IPS-NIHi7 (cell line): ENCODE results near the gene SLC1A1.
A peak's percentile ranks its signal among the peaks of the same experiment; 100 is the strongest.
"Not testable (repeated sequence)": the region's sequence is repeated elsewhere in the genome, so short reads cannot be mapped to it uniquely, and the experiment has no call there.

Experiments
- DNase-seq: peaks from one replicate; pipeline ENCODE4 v3.0.0; 2012; ENCODE audit warnings: mixed read lengths; ENCODE audit errors: extremely low spot score

SLC1A1 gene

GRCh38 chr9:4506490-4506889 lies 16.2 kb downstream of the SLC1A1 start:
- DNase-seq, result no peak

- no peak for DNase-seq
Observed at GRCh38 chr9:4507306-4508130, 17.2 kb downstream of the SLC1A1 start.

- no peak for DNase-seq
Observed at GRCh38 chr9:4508246-4508906, 18.1 kb downstream of the SLC1A1 start.

- DNase-seq, result no peak
Observed at GRCh38 chr9:4508907-4509589, 18.8 kb downstream of the SLC1A1 start.

- DNase-seq, result no peak
Observed at GRCh38 chr9:4509590-4509984, 19.3 kb downstream of the SLC1A1 start.

- DNase-seq, result no peak
Observed at GRCh38 chr9:4510546-4511322, 20.5 kb downstream of the SLC1A1 start.

- DNase-seq, result peak; percentile 60
Observed at GRCh38 chr9:4514252-4515128, 24.2 kb downstream of the SLC1A1 start.

GRCh38 chr9:4515958-4516375 lies 25.7 kb downstream of the SLC1A1 start:
- no peak for DNase-seq

- DNase-seq, result no peak
Observed at GRCh38 chr9:4517274-4517673, 27.0 kb downstream of the SLC1A1 start.

GRCh38 chr9:4519604-4520003 lies 29.3 kb downstream of the SLC1A1 start:
- no peak for DNase-seq

- DNase-seq, result no peak
Observed at GRCh38 chr9:4520055-4520454, 29.8 kb downstream of the SLC1A1 start.

GRCh38 chr9:4530375-4530774 lies 40.1 kb downstream of the SLC1A1 start:
- DNase-seq, result no peak

- not testable (repeated sequence) for DNase-seq
Observed at GRCh38 chr9:4530831-4531230, 40.6 kb downstream of the SLC1A1 start.

- DNase-seq, result not testable (repeated sequence)
Observed at GRCh38 chr9:4531355-4531754, 41.1 kb downstream of the SLC1A1 start.

- DNase-seq, result not testable (repeated sequence)
Observed at GRCh38 chr9:4533881-4534280, 43.6 kb downstream of the SLC1A1 start.

- not testable (repeated sequence) for DNase-seq
Observed at GRCh38 chr9:4536196-4536595, 45.9 kb downstream of the SLC1A1 start.

- no peak for DNase-seq
Observed at GRCh38 chr9:4537581-4537980, 47.3 kb downstream of the SLC1A1 start.

- no peak for DNase-seq
Observed at GRCh38 chr9:4538107-4538506, 47.8 kb downstream of the SLC1A1 start.

GRCh38 chr9:4538621-4539020 lies 48.4 kb downstream of the SLC1A1 start:
- no peak for DNase-seq

- DNase-seq, result no peak
Observed at GRCh38 chr9:4540425-4540824, 50.2 kb downstream of the SLC1A1 start.

GRCh38 chr9:4541281-4541680 lies 51.0 kb downstream of the SLC1A1 start:
- no peak for DNase-seq
